Measurements from ENCODE around the gene CTNNA1. TPM values are rescaled to one million over a fixed set of nuclear protein-coding genes. Genes with fewer than 3 reads are reported as not detected.

CTNNA1 gene
- total RNA-seq, 1 donor from 2014 or later: 397 TPM

DNA sequence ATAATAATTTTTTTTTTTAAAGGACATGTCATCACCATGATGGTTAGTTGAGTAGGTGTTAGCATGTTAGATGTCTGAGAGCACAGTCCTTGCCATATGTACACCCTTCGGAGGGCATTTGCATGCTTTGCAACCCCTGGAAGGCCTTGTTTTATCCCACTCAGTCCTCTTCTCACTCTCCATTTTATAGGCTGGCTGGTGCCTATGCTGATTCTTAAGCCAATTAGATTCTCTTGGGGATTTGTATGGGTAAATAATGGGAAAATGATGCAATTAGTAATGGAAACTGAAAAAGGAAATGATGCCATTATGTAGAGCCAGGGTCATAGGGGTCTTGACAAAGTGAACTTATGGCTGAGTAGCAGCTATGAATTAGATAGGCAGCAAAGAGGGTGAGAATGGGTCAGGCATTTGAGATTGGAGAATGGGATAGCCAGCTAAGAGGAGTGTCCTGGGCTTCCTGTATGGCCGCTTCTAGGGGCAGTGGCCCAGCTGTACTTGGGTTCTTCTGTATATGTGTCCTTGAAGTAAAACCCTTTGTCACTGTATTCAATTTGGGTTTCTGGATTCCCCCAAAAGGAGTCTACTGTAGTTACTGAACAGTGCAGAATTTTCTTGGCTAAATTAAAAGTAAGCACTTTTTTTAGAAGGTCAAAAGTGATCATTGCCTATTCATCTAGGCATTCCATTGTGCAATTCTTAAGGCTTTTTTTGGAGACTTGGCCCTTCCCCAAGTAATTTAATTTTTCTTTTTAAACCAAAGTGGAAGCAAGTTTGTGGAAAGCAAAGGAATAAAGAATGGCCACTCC is 90.3 kb downstream of the CTNNA1 start:
- Histone ChIP-seq H3K4me3 (ENCODE audit: low read depth, low read length) (no peak overlapping the region), H3K27me3 (ENCODE audit: control insufficient read depth, insufficient read depth, low read length) (no peaks in the 10 kb centered on the region), H3K36me3 (ENCODE audit: control insufficient read depth, insufficient read depth, low read length) (no peaks in the 10 kb centered on the region)
- TF ChIP-seq, protein P1, sequence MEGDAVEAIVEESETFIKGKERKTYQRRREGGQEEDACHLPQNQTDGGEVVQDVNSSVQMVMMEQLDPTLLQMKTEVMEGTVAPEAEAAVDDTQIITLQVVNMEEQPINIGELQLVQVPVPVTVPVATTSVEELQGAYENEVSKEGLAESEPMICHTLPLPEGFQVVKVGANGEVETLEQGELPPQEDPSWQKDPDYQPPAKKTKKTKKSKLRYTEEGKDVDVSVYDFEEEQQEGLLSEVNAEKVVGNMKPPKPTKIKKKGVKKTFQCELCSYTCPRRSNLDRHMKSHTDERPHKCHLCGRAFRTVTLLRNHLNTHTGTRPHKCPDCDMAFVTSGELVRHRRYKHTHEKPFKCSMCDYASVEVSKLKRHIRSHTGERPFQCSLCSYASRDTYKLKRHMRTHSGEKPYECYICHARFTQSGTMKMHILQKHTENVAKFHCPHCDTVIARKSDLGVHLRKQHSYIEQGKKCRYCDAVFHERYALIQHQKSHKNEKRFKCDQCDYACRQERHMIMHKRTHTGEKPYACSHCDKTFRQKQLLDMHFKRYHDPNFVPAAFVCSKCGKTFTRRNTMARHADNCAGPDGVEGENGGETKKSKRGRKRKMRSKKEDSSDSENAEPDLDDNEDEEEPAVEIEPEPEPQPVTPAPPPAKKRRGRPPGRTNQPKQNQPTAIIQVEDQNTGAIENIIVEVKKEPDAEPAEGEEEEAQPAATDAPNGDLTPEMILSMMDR (IDR thresholded peaks at IDR 0.05; ENCODE audit: insufficient read depth, low read length, poor library complexity, severe bottlenecking): no peak
- DNase-seq (ENCODE audit: low read depth): no peak

DNA sequence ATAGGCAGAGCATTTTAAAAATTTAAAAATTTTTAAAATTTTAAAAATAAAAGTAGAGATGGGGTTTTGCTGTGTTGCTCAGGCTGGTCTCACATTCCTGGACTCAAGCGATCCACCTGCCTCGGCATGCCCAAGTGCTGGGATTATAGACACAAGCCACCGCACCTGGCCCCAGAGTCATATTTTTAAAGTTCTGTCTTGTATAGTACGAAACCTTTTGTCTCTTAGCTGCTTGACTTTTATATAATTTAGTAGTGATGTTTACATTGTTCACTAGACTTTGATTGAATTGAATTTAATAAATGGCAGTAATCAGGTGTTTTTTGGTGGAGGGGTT is 90.9 kb downstream of the CTNNA1 start:
- no peaks in the 10 kb centered on the region for H3K27me3 ChIP-seq (ENCODE audit: control insufficient read depth, insufficient read depth, low read length)
- no peak for DNase-seq (ENCODE audit: low read depth)
- no peak overlapping the region for H3K4me3 ChIP-seq (ENCODE audit: low read depth, low read length)
- TF ChIP-seq, protein P1 (IDR thresholded peaks at IDR 0.05; ENCODE audit: insufficient read depth, low read length, poor library complexity, severe bottlenecking): no peak
- no peaks in the 10 kb centered on the region for H3K36me3 ChIP-seq (ENCODE audit: control insufficient read depth, insufficient read depth, low read length)

DNA sequence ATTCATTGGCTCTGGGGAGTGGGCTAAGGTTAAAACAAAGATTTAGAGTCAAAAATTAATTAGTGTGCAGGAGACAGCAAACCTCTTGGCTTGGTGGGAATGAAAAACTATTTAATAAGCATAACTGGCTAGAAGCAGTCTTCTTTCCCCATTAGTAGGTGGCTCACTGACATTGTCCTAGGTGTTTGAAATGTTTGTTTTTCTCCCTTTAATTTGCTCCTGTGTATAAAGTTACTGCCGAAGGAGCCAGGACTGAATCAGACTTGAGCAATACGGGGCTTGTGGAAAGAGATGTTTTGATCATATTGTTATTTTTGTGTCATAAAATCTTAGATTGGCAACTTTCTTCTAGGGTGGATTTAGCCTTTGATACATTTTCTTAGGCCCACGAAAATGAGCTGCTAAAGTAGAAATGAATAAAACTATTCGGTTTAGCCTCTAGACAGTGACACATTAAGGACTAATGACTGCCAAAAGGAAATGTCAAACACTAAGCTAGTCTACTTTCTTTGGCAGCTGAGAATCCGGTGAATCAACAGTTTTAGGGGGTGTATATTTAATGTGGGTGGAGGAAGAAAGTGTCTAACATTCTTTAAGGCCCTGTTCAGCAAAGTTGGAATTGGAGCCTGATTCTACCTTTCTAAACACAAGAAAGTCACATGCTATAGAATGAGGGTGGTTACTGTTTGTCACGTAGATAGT is 91.7 kb downstream of the CTNNA1 start:
- TF ChIP-seq, protein P1 (IDR thresholded peaks at IDR 0.05; ENCODE audit: insufficient read depth, low read length, poor library complexity, severe bottlenecking): no peak
- Histone ChIP-seq H3K36me3 (ENCODE audit: control insufficient read depth, insufficient read depth, low read length) (no peaks in the 10 kb centered on the region), H3K27me3 (ENCODE audit: control insufficient read depth, insufficient read depth, low read length) (no peaks in the 10 kb centered on the region), H3K4me3 (ENCODE audit: low read depth, low read length) (no peak overlapping the region)
- no peak for DNase-seq (ENCODE audit: low read depth)

DNA sequence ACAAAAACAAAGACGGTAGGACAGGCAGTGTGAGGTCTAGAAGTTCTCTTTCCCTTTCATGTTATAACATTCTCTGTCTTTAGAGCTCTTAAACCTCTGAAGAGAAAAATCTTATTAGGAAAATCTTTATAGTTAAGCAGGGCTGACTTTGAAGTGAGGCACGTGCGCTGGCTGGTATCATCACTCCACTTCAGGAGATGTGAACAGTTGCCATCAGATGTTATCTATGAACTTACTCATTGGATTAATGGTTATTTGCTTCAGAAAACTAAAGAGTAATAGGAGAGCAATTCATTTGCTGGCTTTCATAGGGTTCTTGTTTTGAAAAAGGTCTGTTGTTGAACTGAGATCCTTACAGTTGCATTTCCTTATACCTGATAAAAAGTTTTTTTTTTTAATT is 96.2 kb downstream of the CTNNA1 start:
- TF ChIP-seq, protein P1 (IDR thresholded peaks at IDR 0.05; ENCODE audit: insufficient read depth, low read length, poor library complexity, severe bottlenecking): no peak

DNA sequence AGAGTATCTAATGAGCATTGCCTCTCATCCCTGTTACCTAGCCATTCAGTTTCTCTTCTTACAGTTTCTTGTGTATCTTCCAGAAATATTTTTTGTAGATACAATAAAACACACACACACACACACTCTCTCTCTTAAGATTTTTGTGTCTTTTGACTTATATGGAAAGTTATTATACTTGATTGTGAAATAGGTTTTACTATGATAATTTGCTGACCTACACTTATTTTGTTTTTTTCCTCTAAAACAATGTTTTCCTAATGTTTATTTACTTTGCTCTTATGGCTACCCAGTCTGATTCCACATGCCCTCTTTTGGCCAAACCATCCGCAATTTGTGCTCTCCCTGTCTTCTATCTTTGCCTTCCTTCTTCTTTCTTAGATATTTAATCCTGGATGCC is 96.7 kb downstream of the CTNNA1 start:
- TF ChIP-seq, protein P1 (IDR thresholded peaks at IDR 0.05; ENCODE audit: insufficient read depth, low read length, poor library complexity, severe bottlenecking): no peak
- Histone ChIP-seq H3K36me3 (ENCODE audit: control insufficient read depth, insufficient read depth, low read length) (no peaks in the 10 kb centered on the region), H3K27me3 (ENCODE audit: control insufficient read depth, insufficient read depth, low read length) (no peaks in the 10 kb centered on the region), H3K4me3 (ENCODE audit: low read depth, low read length) (no peak overlapping the region)
- DNase-seq (ENCODE audit: low read depth): no peak

More for the DNA sequence above, 96.2 kb downstream of the CTNNA1 start:
- Histone ChIP-seq H3K4me3 (ENCODE audit: low read depth, low read length) (no peak overlapping the region), H3K27me3 (ENCODE audit: control insufficient read depth, insufficient read depth, low read length) (no peaks in the 10 kb centered on the region), H3K36me3 (ENCODE audit: control insufficient read depth, insufficient read depth, low read length) (no peaks in the 10 kb centered on the region)
- DNase-seq (ENCODE audit: low read depth): no peak

Measured in kidney epithelial cell (primary cell).